Kidney epithelial cell (primary cell): Measurements from ENCODE around the gene KCNJ4. TPM values are rescaled to one million over a fixed set of nuclear protein-coding genes. Genes with fewer than 3 reads are reported as not detected.

Source experiments
- DNase-seq: peaks from one replicate; pipeline ENCODE4 v3.0.0-alpha.2; 2010; ENCODE audit warnings: low read depth
- H3K27me3 ChIP-seq: 2 replicates; pipeline ENCODE4 v1.6.0; 2011; ENCODE audit warnings: low read length; ENCODE audit not compliant: control insufficient read depth, insufficient read depth
- H3K36me3 ChIP-seq: 2 replicates; pipeline ENCODE4 v1.5.1; 2011; ENCODE audit warnings: low read length; ENCODE audit not compliant: control insufficient read depth, insufficient read depth
- H3K4me3 ChIP-seq: 2 replicates; pipeline ENCODE4 v1.5.1; 2011; ENCODE audit warnings: low read depth, mild to moderate bottlenecking, control low read depth, low read length
- total RNA-seq: library from RNA; depleted of rRNA; stranded (reverse); fragments of >200 nt; gene quantifications from 2 replicates; pipeline ENCODE4 v1.2.3, GENCODE V29; 2015
- TF ChIP-seq, protein P1 (sequence below): IDR thresholded peaks from 2 replicates; pipeline ENCODE4 v1.5.1; 2011; ENCODE audit warnings: mild to moderate bottlenecking, moderate library complexity, low read length, control low read depth, inconsistent platforms; ENCODE audit not compliant: insufficient read depth, poor library complexity, severe bottlenecking

KCNJ4 gene
- total RNA-seq, 1 donor from 2014 or later = not detected

- peaks cover 6% of the 10 kb centered on the region for H3K36me3 ChIP-seq
- no peak for DNase-seq
- no peak overlapping the region for H3K4me3 ChIP-seq
- no peaks in the 10 kb centered on the region for H3K27me3 ChIP-seq
- TF ChIP-seq, protein P1, sequence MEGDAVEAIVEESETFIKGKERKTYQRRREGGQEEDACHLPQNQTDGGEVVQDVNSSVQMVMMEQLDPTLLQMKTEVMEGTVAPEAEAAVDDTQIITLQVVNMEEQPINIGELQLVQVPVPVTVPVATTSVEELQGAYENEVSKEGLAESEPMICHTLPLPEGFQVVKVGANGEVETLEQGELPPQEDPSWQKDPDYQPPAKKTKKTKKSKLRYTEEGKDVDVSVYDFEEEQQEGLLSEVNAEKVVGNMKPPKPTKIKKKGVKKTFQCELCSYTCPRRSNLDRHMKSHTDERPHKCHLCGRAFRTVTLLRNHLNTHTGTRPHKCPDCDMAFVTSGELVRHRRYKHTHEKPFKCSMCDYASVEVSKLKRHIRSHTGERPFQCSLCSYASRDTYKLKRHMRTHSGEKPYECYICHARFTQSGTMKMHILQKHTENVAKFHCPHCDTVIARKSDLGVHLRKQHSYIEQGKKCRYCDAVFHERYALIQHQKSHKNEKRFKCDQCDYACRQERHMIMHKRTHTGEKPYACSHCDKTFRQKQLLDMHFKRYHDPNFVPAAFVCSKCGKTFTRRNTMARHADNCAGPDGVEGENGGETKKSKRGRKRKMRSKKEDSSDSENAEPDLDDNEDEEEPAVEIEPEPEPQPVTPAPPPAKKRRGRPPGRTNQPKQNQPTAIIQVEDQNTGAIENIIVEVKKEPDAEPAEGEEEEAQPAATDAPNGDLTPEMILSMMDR = no peak
Measured at GRCh38 chr22:38487946-38488345, 32.9 kb upstream of the KCNJ4 start.

GRCh38 chr22:38485783-38486182, 30.8 kb upstream of the KCNJ4 start:
- Histone ChIP-seq H3K36me3 (peaks cover 6% of the 10 kb centered on the region), H3K27me3 (no peaks in the 10 kb centered on the region), H3K4me3 (no peak overlapping the region)
- TF ChIP-seq, protein P1 = no peak
- DNase-seq = no peak

GRCh38 chr22:38484244-38484643, 29.2 kb upstream of the KCNJ4 start:
- no peaks in the 10 kb centered on the region for H3K27me3 ChIP-seq
- H3K36me3 ChIP-seq = peaks cover 4% of the 10 kb centered on the region
- no peak for DNase-seq
- no peak overlapping the region for H3K4me3 ChIP-seq
- TF ChIP-seq, protein P1 = no peak

DNA sequence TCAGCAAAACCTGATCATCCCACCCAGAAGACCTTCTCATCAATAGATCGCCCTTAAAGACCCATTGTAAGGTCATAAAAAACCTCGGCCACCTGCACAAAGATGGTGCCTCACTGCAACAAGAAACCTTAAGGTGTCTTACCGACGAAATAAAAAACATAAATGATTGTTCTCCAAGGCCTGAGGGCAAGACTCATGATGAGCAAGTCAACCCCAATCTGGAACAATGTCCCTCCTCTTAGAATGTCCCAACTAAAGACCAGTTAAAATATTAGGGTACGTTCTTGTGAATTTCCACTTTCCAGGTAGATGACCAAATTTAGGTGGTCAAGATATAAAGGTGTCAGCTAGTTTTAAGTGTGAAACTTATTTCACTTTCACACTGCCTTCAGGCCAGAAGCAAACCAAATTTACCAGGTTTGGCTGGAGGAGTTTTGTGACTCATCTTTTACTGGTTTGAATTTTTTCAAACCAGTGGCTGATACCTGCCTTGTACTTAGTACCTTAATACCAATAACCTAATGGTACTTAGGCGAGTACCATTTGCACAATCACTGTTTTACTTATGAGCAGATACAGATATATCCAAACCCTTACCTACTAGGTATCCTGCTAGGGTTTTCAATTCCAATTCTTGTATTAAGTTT, 27.8 kb upstream of the KCNJ4 start:
- Histone ChIP-seq H3K4me3 (no peak overlapping the region), H3K36me3 (peaks cover 3% of the 10 kb centered on the region), H3K27me3 (no peaks in the 10 kb centered on the region)
- DNase-seq = no peak
- TF ChIP-seq, protein P1 = no peak

- DNase-seq = no peak
- Histone ChIP-seq H3K27me3 (no peaks in the 10 kb centered on the region), H3K4me3 (no peak overlapping the region), H3K36me3 (peaks cover 3% of the 10 kb centered on the region)
- TF ChIP-seq, protein P1 = no peak
Measured at GRCh38 chr22:38481871-38482332, 26.9 kb upstream of the KCNJ4 start.
